ENCODE measurements around the gene CCDC196.

The CCDC196 gene

GRCh38 chr14:66453469-66453868 is 32.7 kb upstream of the CCDC196 start:
- Histone ChIP-seq H2AFZ (ENCODE audit: low read depth, low read length, severe bottlenecking) (no peak overlapping the region), H4K20me1 (ENCODE audit: low read depth, low read length) (no peaks in the 10 kb centered on the region), H3K9me2 (replicated peaks; ENCODE audit: insufficient read depth, low read length) (no peaks in the 10 kb centered on the region), H3K4me2 (ENCODE audit: low read depth, low read length, poor library complexity, severe bottlenecking) (no peak overlapping the region), H3K27ac (ENCODE audit: low read depth, low read length) (no peak overlapping the region), H3K9me3 (ENCODE audit: insufficient read depth, low read length) (no peaks in the 10 kb centered on the region), H3K79me2 (ENCODE audit: insufficient read depth, low read length) (no peaks in the 10 kb centered on the region), H3K27me3 (ENCODE audit: low read length) (peaks cover 5% of the 10 kb centered on the region; the same call in 1 of the 2 replicates), H3K9ac (ENCODE audit: low read length) (no peak overlapping the region), H3K36me3 (ENCODE audit: low read length) (no peaks in the 10 kb centered on the region), H3F3A (ENCODE audit: insufficient read depth) (no peaks in the 10 kb centered on the region), H3K4me3 (ENCODE audit: insufficient read depth, low read length, poor library complexity, severe bottlenecking) (no peak overlapping the region)
- TF ChIP-seq CTCF (IDR thresholded peaks at IDR 0.05; ENCODE audit: insufficient read depth, low read length, poor library complexity, severe bottlenecking) = no peak
- TF ChIP-seq EZH2phosphoT487 (conservative IDR thresholded peaks at IDR 0.05; ENCODE audit: low read length) = no peak

- Histone ChIP-seq H3K4me3 (ENCODE audit: insufficient read depth, low read length, poor library complexity, severe bottlenecking) (no peak overlapping the region), H3K79me2 (ENCODE audit: insufficient read depth, low read length) (no peaks in the 10 kb centered on the region), H3K9me2 (replicated peaks; ENCODE audit: insufficient read depth, low read length) (no peaks in the 10 kb centered on the region), H2AFZ (ENCODE audit: low read depth, low read length, severe bottlenecking) (no peak overlapping the region), H3K9ac (ENCODE audit: low read length) (no peak overlapping the region), H3K27me3 (ENCODE audit: low read length) (no peaks in the 10 kb centered on the region), H3K4me2 (ENCODE audit: low read depth, low read length, poor library complexity, severe bottlenecking) (no peak overlapping the region), H3K36me3 (ENCODE audit: low read length) (no peaks in the 10 kb centered on the region), H4K20me1 (ENCODE audit: low read depth, low read length) (no peaks in the 10 kb centered on the region), H3F3A (ENCODE audit: insufficient read depth) (no peaks in the 10 kb centered on the region), H3K27ac (ENCODE audit: low read depth, low read length) (no peak overlapping the region), H3K9me3 (ENCODE audit: insufficient read depth, low read length) (no peaks in the 10 kb centered on the region)
- TF ChIP-seq CTCF (IDR thresholded peaks at IDR 0.05; ENCODE audit: insufficient read depth, low read length, poor library complexity, severe bottlenecking) (no peak), EZH2phosphoT487 (conservative IDR thresholded peaks at IDR 0.05; ENCODE audit: low read length) (no peak)
Measured at GRCh38 chr14:66459603-66460002, 26.6 kb upstream of the CCDC196 start.

- no peak for TF ChIP-seq CTCF (IDR thresholded peaks at IDR 0.05; ENCODE audit: insufficient read depth, low read length, poor library complexity, severe bottlenecking)
- no peak for TF ChIP-seq EZH2phosphoT487 (conservative IDR thresholded peaks at IDR 0.05; ENCODE audit: low read length)
- Histone ChIP-seq H3K4me3 (ENCODE audit: insufficient read depth, low read length, poor library complexity, severe bottlenecking) (no peak overlapping the region), H3K4me2 (ENCODE audit: low read depth, low read length, poor library complexity, severe bottlenecking) (no peak overlapping the region), H3K36me3 (ENCODE audit: low read length) (no peaks in the 10 kb centered on the region), H3K9me2 (replicated peaks; ENCODE audit: insufficient read depth, low read length) (no peaks in the 10 kb centered on the region), H3K79me2 (ENCODE audit: insufficient read depth, low read length) (no peaks in the 10 kb centered on the region), H3K9ac (ENCODE audit: low read length) (no peak overlapping the region), H3K27me3 (ENCODE audit: low read length) (no peaks in the 10 kb centered on the region), H3F3A (ENCODE audit: insufficient read depth) (no peaks in the 10 kb centered on the region), H3K27ac (ENCODE audit: low read depth, low read length) (no peak overlapping the region), H4K20me1 (ENCODE audit: low read depth, low read length) (no peaks in the 10 kb centered on the region), H3K9me3 (ENCODE audit: insufficient read depth, low read length) (no peaks in the 10 kb centered on the region; the same call in 1 of the 2 replicates), H2AFZ (ENCODE audit: low read depth, low read length, severe bottlenecking) (no peak overlapping the region)
Measured at GRCh38 chr14:66464261-66464660, 21.9 kb upstream of the CCDC196 start.

All from SU-DHL-6 (cell line).